Lung (tissue), 16 donors: ENCODE measurements around the gene GPN1. TPM values are rescaled to one million over a fixed set of nuclear protein-coding genes. Genes with fewer than 3 reads are reported as not detected.

Experiments
- ATAC-seq: fragments of 200-7000 bp; cut with Tn5 transposase; one replicate; pipeline ENCODE4 v1.9.1; 2020; ENCODE audit warnings: moderate number of reproducible peaks; ENCODE audit not compliant: insufficient read depth, low FRiP score
- DNase-seq, 3 donors: peaks; one replicate each; pipeline ENCODE4 v3.0.0-alpha.2; 2013 to 2017
- H3K27ac ChIP-seq, 2 donors: one replicate each; pipeline ENCODE4 v1.5.1; 2013; ENCODE audit warnings: mild to moderate bottlenecking in 2 of 2, moderate library complexity in 2 of 2, control low read depth in 1 of 2, inconsistent platforms in 1 of 2, low read depth in 1 of 2, low read length in 1 of 2
- H3K27me3 ChIP-seq, 3 donors: one replicate each; pipeline ENCODE4 v1.5.1; 2013; ENCODE audit warnings: low read length in 2 of 3; ENCODE audit not compliant: control insufficient read depth in 3 of 3, insufficient read depth in 3 of 3
- H3K36me3 ChIP-seq, 4 donors: one replicate each; pipeline ENCODE4 v1.5.1; 2013; ENCODE audit warnings: low read length in 4 of 4, mild to moderate bottlenecking in 1 of 4, moderate library complexity in 1 of 4; ENCODE audit not compliant: control insufficient read depth in 4 of 4, insufficient read depth in 4 of 4
- H3K4me1 ChIP-seq, 5 donors: one replicate each; pipeline ENCODE4 v1.5.1; 2013; ENCODE audit warnings: low read length in 5 of 5, mild to moderate bottlenecking in 2 of 5, moderate library complexity in 1 of 5; ENCODE audit not compliant: control insufficient read depth in 5 of 5, insufficient read depth in 5 of 5
- H3K4me3 ChIP-seq: one replicate; pipeline ENCODE4 v1.5.1; 2013; ENCODE audit warnings: mild to moderate bottlenecking, control low read depth, moderate library complexity
- H3K9ac ChIP-seq, 2 donors: one replicate each; pipeline ENCODE4 v1.5.1; 2013; ENCODE audit warnings: low read length in 2 of 2, control low read depth in 1 of 2; ENCODE audit not compliant: insufficient read depth in 1 of 2
- H3K9me3 ChIP-seq, 4 donors: one replicate each; pipeline ENCODE4 v1.5.1; 2013; ENCODE audit warnings: low read length in 3 of 4, mild to moderate bottlenecking in 1 of 4, moderate library complexity in 1 of 4; ENCODE audit not compliant: control insufficient read depth in 4 of 4, insufficient read depth in 3 of 4
- CTCF ChIP-seq: IDR thresholded peaks from 2 replicates; pipeline ENCODE4 v1.5.1; 2012; ENCODE audit warnings: mild to moderate bottlenecking; ENCODE audit errors: control extremely low read depth, extremely low read depth
- WGBS, 2 donors: extraction: QIAGEN DNeasy Blood & Tissue Kit; methylation state at CpG; one replicate each; pipeline ENCODE4 v1.1.7; 2013; 5-methylcytosine and 5-hydroxymethylcytosine counted together
- long read RNA-seq, 5 donors: transcript quantifications; one replicate each; lab custom pipeline, GENCODE V29; 2026
- polyA plus RNA-seq, 2 donors: library from polyadenylated mRNA; stranded (reverse); fragments of 200-250 nt; gene quantifications; one replicate each; pipeline ENCODE4 v1.2.1, GENCODE V29; 2013
- total RNA-seq, 2 donors: library from RNA; depleted of rRNA in 1 of 2; stranded (reverse); fragments of >200 nt in 1 of 2; gene quantifications; one replicate each; pipeline ENCODE4 v1.2.1, GENCODE V29; 2014 to 2021
- donor health status: control.
- donor health status: control.
- donor health status: Bipolar disorder and iron deficiency.
- donor health status: healthy.
- donor health status: DM: yes; HTN: yes; CAD: no.

Gene GPN1
- total RNA-seq (10 to 100 TPM; 25.0 to 30.7 TPM), polyA plus RNA-seq (10 to 100 TPM; 16.4 to 29.7 TPM)
- long read RNA-seq, donor 1, transcript GPN1-212 (14 exons, 1,832 nt) = major isoform, 17 of 72 reads
- long read RNA-seq, donor 1, partial matches to known transcripts = 30 of 72 reads
- long read RNA-seq, donor 1, other reads (novel, unspliced or antisense) = 25 of 72 reads
- long read RNA-seq, donor 2, transcript GPN1-212 (14 exons, 1,832 nt) = major isoform, 6 of 27 reads
- long read RNA-seq, donor 2, partial matches to known transcripts = 20 of 27 reads
- long read RNA-seq, donor 2, other reads (novel, unspliced or antisense) = 0 of 27 reads
- long read RNA-seq, donor 3, transcript GPN1-212 (14 exons, 1,832 nt) = major isoform, 5 of 92 reads
- long read RNA-seq, donor 3, partial matches to known transcripts = 79 of 92 reads
- long read RNA-seq, donor 3, other reads (novel, unspliced or antisense) = 7 of 92 reads
- long read RNA-seq, donor 4, partial matches to known transcripts = 19 of 32 reads
- long read RNA-seq, donor 4, other reads (novel, unspliced or antisense) = 10 of 32 reads
- long read RNA-seq, donor 5, transcript GPN1-212 (14 exons, 1,832 nt) = major isoform, 14 of 15 reads
- long read RNA-seq, donor 5, partial matches to known transcripts = 0 of 15 reads
- long read RNA-seq, donor 5, other reads (novel, unspliced or antisense) = 0 of 15 reads

GRCh38 chr2:27628767-27629709, at the start of gene GPN1, which contains the start of gene CCDC121:
Gene GPN1 (plus strand): TSS chr2:27629050. CDS start chr2:27629059, 9 bp downstream.
Gene CCDC121 (minus strand): TSS chr2:27629012. CDS start chr2:27627799, 1,213 bp downstream.
- peak within 1 kb of the TSS; percentile 77 for H3K4me3 ChIP-seq
- peak within 1 kb of the TSS; percentile 65 to 76 for H3K27ac ChIP-seq
- no peaks in the 10 kb centered on the region for H3K9me3 ChIP-seq
- DNase-seq = peak; percentile 84 to 88 (median 88)
- WGBS, 2 donors = 1% methylated on average over 44 of the region's 44 CpGs
- no peak for TF ChIP-seq CTCF
- no peaks in the 10 kb centered on the region for H3K27me3 ChIP-seq
- peak; percentile 95 for ATAC-seq
- H3K4me1 ChIP-seq = peaks cover 0 to 11% (median 7%) of the 10 kb centered on the region in 5 donors
- peaks cover 2 to 16% (median 13%) of the 10 kb centered on the region in 4 donors for H3K36me3 ChIP-seq
- peak within 1 kb of the TSS; percentile 65 to 88 for H3K9ac ChIP-seq

- Histone ChIP-seq H3K4me1 (peaks cover 0 to 17% (median 5%) of the 10 kb centered on the region in 5 donors), H3K4me3 (no peak overlapping the region), H3K27ac (no peak overlapping the region), H3K27me3 (no peaks in the 10 kb centered on the region), H3K9ac (no peak overlapping the region), H3K9me3 (peaks cover 0 to 40% (median 9%) of the 10 kb centered on the region in 4 donors), H3K36me3 (peaks cover 0 to 3% (median 0%) of the 10 kb centered on the region in 4 donors)
- no peak for TF ChIP-seq CTCF
- WGBS, 2 donors = 97 to 99% methylated on average over 19 of the region's 19 CpGs
- ATAC-seq (no peak), DNase-seq (no peak)
These were observed 47.3 kb upstream of the GPN1 start for GRCh38 chr2:27581417-27582128.

GRCh38 chr2:27582129-27582694, 46.6 kb upstream of the GPN1 start:
- peaks cover 0 to 17% (median 5%) of the 10 kb centered on the region in 5 donors for H3K4me1 ChIP-seq
- H3K4me3 ChIP-seq = peak overlapping the region; percentile 68
- peaks cover 0 to 35% (median 6%) of the 10 kb centered on the region in 4 donors for H3K9me3 ChIP-seq
- DNase-seq = no peak
- WGBS, 2 donors = 86 to 91% methylated on average over 16 of the region's 16 CpGs
- ATAC-seq = no peak
- no peak for TF ChIP-seq CTCF
- H3K27me3 ChIP-seq = no peaks in the 10 kb centered on the region
- H3K27ac ChIP-seq = peak overlapping the region; percentile 47 to 89
- peaks cover 0 to 3% (median 0%) of the 10 kb centered on the region in 4 donors for H3K36me3 ChIP-seq
- H3K9ac ChIP-seq = peak overlapping the region; percentile 29 to 53
